ENCODE measurements around the gene TRPM5. TPM values are rescaled to one million over a fixed set of nuclear protein-coding genes. Genes with fewer than 3 reads are reported as not detected.

Gene TRPM5
- total RNA-seq, 4 donors from 2014 or later, result not detected

DNA sequence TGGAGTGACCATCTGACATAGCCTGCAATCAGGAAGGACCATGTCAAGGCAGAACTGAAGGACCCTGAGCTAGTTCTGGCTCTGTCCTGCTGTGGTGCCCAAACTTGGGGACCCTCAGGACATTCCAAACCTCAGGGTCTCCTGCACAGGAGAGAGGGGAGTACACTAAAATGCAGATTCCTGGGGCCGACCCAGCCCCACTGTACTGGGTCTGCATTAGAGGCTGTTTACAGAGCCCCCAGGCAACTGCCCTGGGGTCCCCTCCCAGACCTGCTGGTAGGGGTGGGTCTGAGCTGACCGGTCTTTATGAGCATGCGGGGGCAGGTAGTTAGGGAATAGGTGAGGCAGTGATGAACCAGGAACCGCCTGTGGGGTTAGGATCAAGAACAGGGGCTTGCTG, 6.8 kb downstream of the TRPM5 start:
- Histone ChIP-seq H3K36me3 (no peaks in the 10 kb centered on the region), H3K4me3 (no peak overlapping the region), H3K27me3 (peaks cover 0 to 57% (median 0%) of the 10 kb centered on the region in 4 donors), H3K9me3 (peaks cover 0 to 1% (median 0%) of the 10 kb centered on the region in 4 donors), H3K27ac (replicated peaks in 1 of 4) (no peak overlapping the region), H3K4me1 (no peaks in the 10 kb centered on the region)
- WGBS, result 88% methylated on average over 4 of the region's 4 CpGs
- intact Hi-C loops (cut with DNase I), result no loop called here
- no peak for TF ChIP-seq EP300 (IDR thresholded peaks at IDR 0.05)
- TF ChIP-seq, protein P1, sequence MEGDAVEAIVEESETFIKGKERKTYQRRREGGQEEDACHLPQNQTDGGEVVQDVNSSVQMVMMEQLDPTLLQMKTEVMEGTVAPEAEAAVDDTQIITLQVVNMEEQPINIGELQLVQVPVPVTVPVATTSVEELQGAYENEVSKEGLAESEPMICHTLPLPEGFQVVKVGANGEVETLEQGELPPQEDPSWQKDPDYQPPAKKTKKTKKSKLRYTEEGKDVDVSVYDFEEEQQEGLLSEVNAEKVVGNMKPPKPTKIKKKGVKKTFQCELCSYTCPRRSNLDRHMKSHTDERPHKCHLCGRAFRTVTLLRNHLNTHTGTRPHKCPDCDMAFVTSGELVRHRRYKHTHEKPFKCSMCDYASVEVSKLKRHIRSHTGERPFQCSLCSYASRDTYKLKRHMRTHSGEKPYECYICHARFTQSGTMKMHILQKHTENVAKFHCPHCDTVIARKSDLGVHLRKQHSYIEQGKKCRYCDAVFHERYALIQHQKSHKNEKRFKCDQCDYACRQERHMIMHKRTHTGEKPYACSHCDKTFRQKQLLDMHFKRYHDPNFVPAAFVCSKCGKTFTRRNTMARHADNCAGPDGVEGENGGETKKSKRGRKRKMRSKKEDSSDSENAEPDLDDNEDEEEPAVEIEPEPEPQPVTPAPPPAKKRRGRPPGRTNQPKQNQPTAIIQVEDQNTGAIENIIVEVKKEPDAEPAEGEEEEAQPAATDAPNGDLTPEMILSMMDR (IDR thresholded peaks at IDR 0.05), result no peak
- no peak for TF ChIP-seq POLR2A (IDR thresholded peaks at IDR 0.05; ENCODE audit: low read depth)
- DNase-seq (ENCODE audit: extremely low spot score), result no peak

GRCh38 chr11:2436521-2437031, 7.7 kb downstream of the TRPM5 start:
- TF ChIP-seq, protein P1 (IDR thresholded peaks at IDR 0.05), result no peak
- TF ChIP-seq POLR2A (IDR thresholded peaks at IDR 0.05; ENCODE audit: low read depth), result no peak
- no peak for TF ChIP-seq POLR2AphosphoS5 (IDR thresholded peaks at IDR 0.05)
- no peak for TF ChIP-seq EP300 (IDR thresholded peaks at IDR 0.05)
- no peak for DNase-seq (ENCODE audit: extremely low spot score)
- Histone ChIP-seq H3K27ac (replicated peaks in 1 of 4) (no peak overlapping the region), H3K9me3 (no peaks in the 10 kb centered on the region), H3K4me3 (no peak overlapping the region), H3K4me1 (no peaks in the 10 kb centered on the region), H3K27me3 (peaks cover 0 to 61% (median 0%) of the 10 kb centered on the region in 4 donors), H3K36me3 (no peaks in the 10 kb centered on the region)
- intact Hi-C loops (cut with DNase I), result no loop called here
- 78% methylated on average over 8 of the region's 13 CpGs for WGBS

- no peaks in the 10 kb centered on the region for H3K9me3 ChIP-seq
- no peaks in the 10 kb centered on the region for H3K4me1 ChIP-seq
- peaks cover 0 to 56% (median 0%) of the 10 kb centered on the region in 4 donors for H3K27me3 ChIP-seq
- intact Hi-C loops (cut with DNase I), result no loop called here
- no peak overlapping the region for H3K4me3 ChIP-seq
- H3K27ac ChIP-seq (replicated peaks in 1 of 4), result no peak overlapping the region
- H3K36me3 ChIP-seq, result no peaks in the 10 kb centered on the region
- TF ChIP-seq, protein P1 (IDR thresholded peaks at IDR 0.05), result no peak
- no peak for TF ChIP-seq POLR2A (IDR thresholded peaks at IDR 0.05; ENCODE audit: low read depth)
- TF ChIP-seq POLR2AphosphoS5 (IDR thresholded peaks at IDR 0.05), result no peak
- no peak for TF ChIP-seq EP300 (IDR thresholded peaks at IDR 0.05)
- DNase-seq (ENCODE audit: extremely low spot score), result no peak
- WGBS, result 89% methylated on average over 6 of the region's 10 CpGs
These were observed 8.2 kb downstream of the TRPM5 start for GRCh38 chr11:2436013-2436520.

- Histone ChIP-seq H3K4me1 (no peaks in the 10 kb centered on the region), H3K27ac (replicated peaks in 1 of 4) (no peak overlapping the region), H3K4me3 (no peak overlapping the region), H3K9me3 (no peaks in the 10 kb centered on the region), H3K36me3 (no peaks in the 10 kb centered on the region), H3K27me3 (peaks cover 0 to 49% (median 0%) of the 10 kb centered on the region in 4 donors)
- TF ChIP-seq, protein P1 (IDR thresholded peaks at IDR 0.05), result no peak
- TF ChIP-seq POLR2AphosphoS5 (IDR thresholded peaks at IDR 0.05), result no peak
- no peak for TF ChIP-seq EP300 (IDR thresholded peaks at IDR 0.05)
- no peak for TF ChIP-seq POLR2A (IDR thresholded peaks at IDR 0.05; ENCODE audit: low read depth)
- WGBS, result 84% methylated on average over 12 of the region's 12 CpGs
- intact Hi-C loops (cut with DNase I), result no loop called here
- no peak for DNase-seq (ENCODE audit: extremely low spot score)
These were observed 8.9 kb downstream of the TRPM5 start for GRCh38 chr11:2435288-2436012.

All from esophagus muscularis mucosa (tissue), 4 donors.